Fibroblast of skin of left biceps (primary cell): ENCODE results near the gene FGF14.
A peak's percentile ranks its signal among the peaks of the same experiment; 100 is the strongest.
"Not testable (repeated sequence)": the region's sequence is repeated elsewhere in the genome, so short reads cannot be mapped to it uniquely, and the experiment has no call there.

Source experiments
- DNase-seq, 2 experiments: peaks; one replicate each; pipeline ENCODE4 v3.0.0-alpha.2; 2013; ENCODE audit warnings: low read depth in 2 of 2

Gene FGF14

GRCh38 chr13:101868585-101869469, 533.0 kb downstream of the FGF14 start:
- no peak for DNase-seq

GRCh38 chr13:101866889-101867581, 534.8 kb downstream of the FGF14 start:
- no peak for DNase-seq

- DNase-seq: no peak
These were observed 543.0 kb downstream of the FGF14 start for GRCh38 chr13:101858860-101859259.

GRCh38 chr13:101846701-101847100, 555.1 kb downstream of the FGF14 start:
- DNase-seq: no peak

GRCh38 chr13:101846249-101846648, 555.6 kb downstream of the FGF14 start:
- no peak for DNase-seq

GRCh38 chr13:101845245-101846020, 556.4 kb downstream of the FGF14 start:
- DNase-seq: peak in 1 of 2 experiments; percentile 19

- no peak for DNase-seq
These were observed 560.1 kb downstream of the FGF14 start for GRCh38 chr13:101841698-101842097.

GRCh38 chr13:101838323-101838722, 563.5 kb downstream of the FGF14 start:
- DNase-seq: no peak

- DNase-seq: not testable (repeated sequence)
These were observed 564.1 kb downstream of the FGF14 start for GRCh38 chr13:101837778-101838177.

- no peak for DNase-seq
These were observed 564.6 kb downstream of the FGF14 start for GRCh38 chr13:101837288-101837687.

- no peak for DNase-seq
These were observed 565.9 kb downstream of the FGF14 start for GRCh38 chr13:101835920-101836319.

GRCh38 chr13:101833671-101834070, 568.2 kb downstream of the FGF14 start:
- DNase-seq: no peak

- no peak for DNase-seq
These were observed 571.8 kb downstream of the FGF14 start for GRCh38 chr13:101830035-101830434.

GRCh38 chr13:101829484-101829883, 572.4 kb downstream of the FGF14 start:
- no peak for DNase-seq

GRCh38 chr13:101828119-101828518, 573.7 kb downstream of the FGF14 start:
- no peak for DNase-seq

- no peak for DNase-seq
These were observed 584.0 kb downstream of the FGF14 start for GRCh38 chr13:101817898-101818297.

- DNase-seq: no peak
These were observed 590.0 kb downstream of the FGF14 start for GRCh38 chr13:101811881-101812280.

- DNase-seq: no peak
These were observed 590.5 kb downstream of the FGF14 start for GRCh38 chr13:101811284-101811839.

GRCh38 chr13:101799196-101799595, 602.7 kb downstream of the FGF14 start:
- DNase-seq: no peak

- DNase-seq: no peak
These were observed 603.4 kb downstream of the FGF14 start for GRCh38 chr13:101798437-101798836.

- no peak for DNase-seq
These were observed 606.4 kb downstream of the FGF14 start for GRCh38 chr13:101795460-101795859.

- no peak for DNase-seq
These were observed 606.8 kb downstream of the FGF14 start for GRCh38 chr13:101795025-101795424.
